GM19395 (cell line): ENCODE data around the gene PRDM5.
"Not testable (repeated sequence)": the region's sequence is repeated elsewhere in the genome, so short reads cannot be mapped to it uniquely, and the experiment has no call there.

Experiments used
- ATAC-seq: cut with Tn5 transposase; IDR thresholded peaks from one replicate; pipeline ENCODE4 v1.9.1; 2021; ENCODE audit warnings: mild to moderate bottlenecking, moderate library complexity; ENCODE audit not compliant: unreplicated experiment

Gene PRDM5

DNA sequence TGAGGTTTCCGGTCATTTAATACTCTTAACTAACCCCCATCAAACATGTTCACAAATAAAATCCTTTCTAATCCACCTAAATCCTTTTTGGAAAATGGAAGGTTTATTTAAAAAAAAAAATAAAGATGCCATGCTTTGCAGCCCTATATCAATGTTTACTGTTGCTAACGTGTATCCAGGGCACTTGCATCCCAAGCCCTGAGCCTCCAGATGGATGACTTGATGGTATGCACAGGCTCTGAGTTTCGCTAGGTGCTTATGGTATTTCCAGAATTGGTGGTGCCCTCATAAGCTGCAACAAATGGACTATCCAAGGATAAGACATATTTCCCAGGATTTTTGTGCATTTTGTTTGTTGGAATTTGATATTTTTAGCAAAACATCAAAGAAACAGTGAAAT lies 257.7 kb downstream of the PRDM5 start:
- ATAC-seq: no peak

DNA sequence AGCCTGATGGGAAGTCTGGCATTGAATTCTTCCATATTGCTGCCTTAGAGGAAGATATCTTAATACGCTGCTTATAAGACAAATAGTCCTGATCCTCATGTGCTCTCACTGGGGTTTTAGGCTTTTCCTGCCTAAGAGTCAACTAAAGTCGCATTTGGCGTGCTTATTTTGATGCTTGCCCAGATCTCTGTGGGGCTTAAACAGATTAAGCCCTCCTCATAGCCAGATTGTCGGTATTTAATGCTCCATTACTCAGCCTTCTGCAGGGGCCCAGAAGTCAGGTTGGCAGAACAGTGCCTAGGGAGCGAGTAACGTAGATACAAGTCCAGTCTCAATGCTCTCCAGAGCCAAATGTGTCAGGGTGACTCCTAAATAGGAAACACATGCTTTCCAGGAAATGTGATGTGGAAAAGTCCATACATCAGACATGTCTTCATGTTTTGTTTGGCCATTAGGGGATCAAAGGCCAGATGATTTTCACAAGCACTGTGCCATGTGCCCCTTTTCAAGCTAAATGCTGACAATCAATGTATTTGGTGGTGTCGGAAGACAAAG lies 262.8 kb downstream of the PRDM5 start:
- ATAC-seq: no peak

DNA sequence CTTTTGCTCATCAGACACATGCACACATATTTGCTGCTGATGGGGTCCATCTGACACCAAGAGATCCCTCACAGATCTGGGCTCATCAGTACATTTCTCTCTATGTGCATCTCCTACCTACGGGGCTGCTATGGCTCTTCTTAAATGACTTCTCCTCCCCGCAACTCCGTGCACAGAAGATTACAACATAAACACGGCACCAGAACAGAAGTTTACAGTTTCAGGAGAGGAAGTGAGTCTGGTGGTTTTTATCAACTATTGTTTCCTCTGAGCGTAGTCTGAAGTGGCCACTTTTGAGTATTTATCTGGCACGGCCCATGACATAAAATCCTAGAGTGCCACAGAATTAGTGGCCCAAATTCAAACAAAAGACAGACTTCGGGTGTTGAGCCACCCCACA lies 263.8 kb downstream of the PRDM5 start:
- no peak for ATAC-seq

DNA sequence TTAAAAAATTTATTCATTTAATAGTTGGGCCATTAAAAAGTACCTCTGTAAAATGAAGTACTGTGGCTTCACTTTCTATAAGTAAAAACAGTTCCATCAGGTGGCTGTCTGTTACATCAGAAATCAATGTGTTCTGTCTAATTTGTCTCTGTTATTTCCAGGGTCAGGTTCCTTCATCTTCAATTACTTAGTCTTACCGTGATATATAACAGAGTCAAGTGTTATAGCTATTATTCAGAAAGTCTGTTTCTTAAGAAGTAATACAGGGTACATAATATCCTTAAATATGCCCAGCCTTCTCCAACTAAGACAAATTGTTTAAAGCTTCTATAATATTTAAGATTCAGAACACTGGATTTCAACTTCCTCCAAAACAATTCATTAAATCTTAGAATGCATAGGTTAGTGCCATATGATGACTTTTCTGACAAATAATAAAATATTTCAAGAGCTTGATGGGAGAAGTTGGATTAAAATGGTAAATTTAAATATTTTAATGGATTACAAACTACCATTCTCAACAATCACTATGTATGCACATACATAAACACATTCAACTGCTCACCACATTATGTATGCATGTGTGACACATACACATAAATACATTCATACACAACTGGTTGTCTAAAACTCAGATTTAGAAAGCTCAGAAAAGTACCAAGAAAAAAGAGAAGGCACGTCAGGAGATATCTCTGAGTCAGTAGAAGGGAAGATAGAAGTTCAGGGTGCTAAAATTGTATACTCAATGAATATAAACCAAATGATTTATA lies 268.5 kb downstream of the PRDM5 start:
- ATAC-seq: no peak

DNA sequence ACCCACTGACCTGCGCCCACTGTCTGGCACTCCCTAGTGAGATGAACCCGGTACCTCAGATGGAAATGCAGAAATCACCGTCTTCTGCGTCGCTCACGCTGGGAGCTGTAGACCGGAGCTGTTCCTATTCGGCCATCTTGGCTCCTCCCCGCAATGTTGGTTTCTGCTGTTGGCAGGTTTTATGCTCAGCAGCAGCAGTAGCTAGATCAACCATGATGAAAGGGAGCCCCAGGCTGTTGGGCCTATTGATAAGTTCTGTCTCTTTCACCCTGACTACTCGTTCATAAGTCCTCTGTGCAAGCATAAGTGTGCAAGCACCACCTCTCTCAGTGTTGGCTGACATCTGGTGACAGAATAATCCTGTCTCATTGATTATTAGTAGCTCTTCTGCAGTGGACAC lies 274.2 kb downstream of the PRDM5 start:
- ATAC-seq: not testable (repeated sequence)
